ENCODE results near the gene DOHH.
A peak's percentile ranks its signal among the peaks of the same experiment; 100 is the strongest.

DOHH gene

GRCh38 chr19:3476830-3477229, 23.6 kb downstream of the DOHH start:
- no peak for DNase-seq

DNA sequence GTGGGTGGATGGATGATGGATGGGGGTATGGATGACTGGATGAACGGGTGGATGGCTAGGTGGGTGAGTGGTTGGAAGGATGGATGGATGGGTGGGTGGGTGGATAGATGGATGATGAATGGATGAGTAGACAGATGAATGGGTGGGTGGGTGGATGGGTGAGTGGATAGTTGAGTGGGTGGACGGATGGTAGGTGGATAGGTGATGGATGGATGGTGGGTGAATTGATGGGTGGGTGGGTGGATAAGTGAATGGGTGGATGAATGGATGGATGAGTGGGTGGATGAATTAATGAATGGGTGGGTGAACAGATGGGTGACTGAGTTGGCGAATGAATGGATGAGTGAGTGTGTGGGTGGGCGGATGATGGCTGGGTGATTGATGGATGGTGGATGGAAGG, 25.0 kb downstream of the DOHH start:
- DNase-seq = no peak

GRCh38 chr19:3474614-3475013, 25.9 kb downstream of the DOHH start:
- no peak for DNase-seq

GRCh38 chr19:3474010-3474409, 26.5 kb downstream of the DOHH start:
- DNase-seq = no peak

- peak; percentile 37 for DNase-seq
Measured at GRCh38 chr19:3471954-3472655, 28.4 kb downstream of the DOHH start.

DNA sequence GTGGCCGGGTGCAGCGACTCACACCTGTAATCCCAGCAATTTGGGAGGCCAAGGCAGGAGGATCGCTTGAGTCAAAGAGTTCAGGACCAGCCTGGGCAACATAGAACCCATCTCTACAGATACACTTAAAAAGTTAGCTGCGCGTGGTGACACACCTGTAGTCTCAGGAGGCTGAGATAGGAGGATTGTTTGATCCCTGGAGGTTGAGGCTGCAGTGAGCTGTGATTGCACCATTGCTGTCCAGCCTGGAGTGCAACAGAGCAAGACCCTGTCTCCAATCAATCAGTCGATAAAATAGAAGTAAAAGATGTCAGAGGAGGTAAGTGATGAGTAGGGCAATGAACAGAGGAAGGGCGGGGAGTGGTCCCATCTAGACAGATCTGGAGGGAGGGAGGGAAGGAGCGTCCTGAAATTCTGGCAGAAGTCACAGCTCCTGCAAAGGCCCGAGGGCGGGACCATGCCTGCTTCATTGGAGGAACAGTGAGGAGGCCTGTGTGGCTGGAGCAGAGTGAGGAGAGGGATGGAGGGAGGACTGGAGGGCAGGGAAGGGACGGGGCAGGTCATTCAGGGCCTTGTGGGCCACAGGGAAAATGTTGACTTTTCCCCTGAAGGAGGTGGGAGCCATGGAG, 29.9 kb downstream of the DOHH start:
- no peak for DNase-seq

GRCh38 chr19:3469638-3470499, 30.6 kb downstream of the DOHH start:
- DNase-seq = no peak

DNA sequence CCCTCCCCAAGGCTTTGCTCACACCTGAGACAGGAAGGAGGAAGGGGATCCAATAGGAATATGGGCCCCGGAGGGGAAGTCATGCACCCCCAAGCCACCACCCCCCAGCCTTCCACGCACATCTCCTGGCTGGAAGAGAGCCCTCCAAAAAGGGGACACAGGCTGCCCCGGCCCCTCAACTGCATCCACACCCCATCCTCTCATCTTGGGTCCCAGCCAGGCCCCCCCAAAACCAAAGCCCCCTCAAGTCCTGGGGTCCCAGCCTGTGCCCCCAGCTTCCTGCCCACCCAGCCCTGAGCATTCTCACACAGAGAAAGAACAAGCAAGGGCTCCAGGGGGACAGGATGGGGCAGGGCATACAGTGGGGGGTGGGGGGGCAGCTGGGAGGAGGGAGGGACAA, 32.3 kb downstream of the DOHH start:
- no peak for DNase-seq

DNA sequence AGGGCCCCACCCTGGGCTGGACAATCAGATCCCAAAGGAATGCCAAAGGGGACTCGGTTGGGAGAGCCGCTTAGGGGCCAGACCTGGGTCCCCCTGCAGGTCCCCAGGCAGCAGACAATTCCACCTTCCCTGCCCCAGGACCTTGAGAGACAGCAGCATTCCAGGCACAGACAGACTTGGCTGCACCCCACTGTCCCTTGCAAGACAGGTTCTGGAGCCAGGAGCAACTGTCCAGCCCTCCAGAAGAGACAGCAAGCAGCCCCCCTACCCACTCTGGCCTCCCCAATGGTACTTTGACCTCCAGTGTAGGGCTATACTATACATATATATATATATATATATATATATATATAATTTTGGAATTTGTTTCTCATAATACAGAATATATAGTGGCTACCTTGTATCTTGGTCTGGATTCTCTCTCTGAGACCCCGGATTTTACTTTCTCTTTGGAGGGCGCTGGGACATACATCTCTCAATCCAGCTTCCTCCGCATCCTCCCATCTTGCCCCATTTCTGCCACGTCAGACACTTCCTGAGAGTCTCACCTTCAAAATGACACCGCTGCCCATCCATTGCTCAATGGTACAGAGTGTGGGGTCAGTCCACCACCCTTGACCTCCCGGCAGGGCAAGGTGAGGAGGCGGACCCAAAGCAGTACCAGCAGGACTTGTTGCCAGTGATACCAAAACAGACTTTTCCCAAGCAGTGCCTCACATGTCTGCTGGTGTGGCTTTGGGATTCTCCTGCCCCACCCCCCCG, 32.9 kb downstream of the DOHH start:
- no peak for DNase-seq

GRCh38 chr19:3466635-3467034, 33.8 kb downstream of the DOHH start:
- DNase-seq = no peak

DNA sequence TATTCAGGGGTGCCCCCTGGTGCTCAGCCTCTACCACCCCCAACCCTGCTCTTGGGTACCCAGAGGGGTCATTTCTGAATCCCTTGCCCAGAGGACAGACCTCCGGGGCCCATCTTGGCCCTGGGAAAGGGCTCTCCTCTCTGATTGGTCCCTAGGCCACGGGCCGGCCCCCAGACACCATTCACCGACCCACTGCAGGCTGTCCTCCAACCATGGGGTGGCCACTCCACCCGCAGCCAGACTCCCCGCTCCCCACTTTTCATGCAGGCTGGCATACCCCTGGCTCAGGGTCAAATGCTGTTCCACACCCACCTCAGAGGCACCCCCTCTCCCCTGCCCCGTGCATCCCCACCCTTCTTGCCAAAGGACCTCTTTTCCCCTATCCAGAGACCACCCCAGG, 34.9 kb downstream of the DOHH start:
- no peak for DNase-seq

- no peak for DNase-seq
Measured at GRCh38 chr19:3464587-3465235, 35.8 kb downstream of the DOHH start.

- no peak for DNase-seq
Measured at GRCh38 chr19:3463714-3464586, 36.5 kb downstream of the DOHH start.

DNA sequence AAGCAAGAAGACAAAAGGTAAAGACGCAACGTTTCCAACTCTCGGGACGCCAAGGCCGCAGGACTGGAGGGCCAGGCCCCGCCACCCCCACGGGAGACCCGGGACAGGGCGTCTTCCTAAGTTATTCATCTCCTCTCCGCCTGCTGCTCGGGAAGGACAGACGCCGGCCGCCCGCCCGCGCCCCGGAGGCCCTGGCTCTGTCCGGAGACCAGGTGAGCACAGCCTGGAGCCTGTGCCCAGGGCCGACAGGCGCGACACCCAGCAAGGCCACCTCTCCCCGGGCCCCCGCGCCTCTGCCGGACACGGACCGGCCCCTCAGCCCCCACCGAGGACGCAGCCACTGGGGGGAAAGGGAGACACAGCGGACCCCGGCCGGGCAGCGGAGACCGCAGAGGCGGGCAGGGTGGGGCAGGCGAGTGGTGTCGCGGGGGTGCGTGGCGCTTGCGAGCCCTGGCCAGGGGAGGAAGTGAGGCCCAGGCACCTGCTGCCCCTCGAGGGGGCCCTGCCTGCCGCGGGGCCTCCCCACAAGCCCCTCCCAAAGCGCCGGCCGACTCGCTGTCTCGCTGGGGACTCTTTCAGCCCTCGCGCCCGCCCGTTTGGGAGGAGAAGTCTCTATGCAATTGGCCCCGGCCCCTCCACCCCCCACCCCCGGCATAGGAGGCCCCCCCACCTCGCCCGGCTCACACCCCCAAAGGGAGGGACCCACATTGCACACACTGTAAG, 37.3 kb downstream of the DOHH start:
- DNase-seq = no peak

DNA sequence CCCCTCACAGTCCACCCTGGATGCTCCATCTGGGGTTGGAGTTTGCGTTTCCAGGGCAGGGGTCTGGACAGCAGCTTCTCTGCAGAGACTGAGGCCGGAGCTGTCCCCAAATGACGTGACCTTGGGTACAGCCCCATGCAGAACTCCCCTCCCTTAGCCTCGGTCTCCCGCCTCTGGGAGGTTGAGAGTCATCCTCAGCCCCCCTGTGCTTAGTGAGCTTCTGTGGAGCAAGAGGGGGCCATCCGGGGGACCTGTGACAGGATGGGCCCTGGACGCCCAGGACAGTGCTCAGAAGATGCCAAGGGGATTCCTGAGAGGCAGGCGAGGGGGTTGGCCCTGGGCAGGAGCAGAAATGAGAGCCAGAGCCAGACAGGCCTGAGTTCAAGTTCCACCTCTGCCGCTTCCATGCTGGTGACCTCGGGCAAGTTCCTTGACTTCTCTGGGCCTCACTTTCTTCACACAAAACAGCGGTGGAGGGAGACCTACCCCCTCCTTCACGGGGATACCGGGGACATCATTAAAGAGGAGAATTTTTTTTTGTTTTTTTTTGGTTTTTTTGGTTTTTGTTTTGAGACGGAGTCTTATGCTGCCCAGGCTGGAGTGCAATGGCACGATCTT, 40.4 kb downstream of the DOHH start:
- DNase-seq = no peak

DNA sequence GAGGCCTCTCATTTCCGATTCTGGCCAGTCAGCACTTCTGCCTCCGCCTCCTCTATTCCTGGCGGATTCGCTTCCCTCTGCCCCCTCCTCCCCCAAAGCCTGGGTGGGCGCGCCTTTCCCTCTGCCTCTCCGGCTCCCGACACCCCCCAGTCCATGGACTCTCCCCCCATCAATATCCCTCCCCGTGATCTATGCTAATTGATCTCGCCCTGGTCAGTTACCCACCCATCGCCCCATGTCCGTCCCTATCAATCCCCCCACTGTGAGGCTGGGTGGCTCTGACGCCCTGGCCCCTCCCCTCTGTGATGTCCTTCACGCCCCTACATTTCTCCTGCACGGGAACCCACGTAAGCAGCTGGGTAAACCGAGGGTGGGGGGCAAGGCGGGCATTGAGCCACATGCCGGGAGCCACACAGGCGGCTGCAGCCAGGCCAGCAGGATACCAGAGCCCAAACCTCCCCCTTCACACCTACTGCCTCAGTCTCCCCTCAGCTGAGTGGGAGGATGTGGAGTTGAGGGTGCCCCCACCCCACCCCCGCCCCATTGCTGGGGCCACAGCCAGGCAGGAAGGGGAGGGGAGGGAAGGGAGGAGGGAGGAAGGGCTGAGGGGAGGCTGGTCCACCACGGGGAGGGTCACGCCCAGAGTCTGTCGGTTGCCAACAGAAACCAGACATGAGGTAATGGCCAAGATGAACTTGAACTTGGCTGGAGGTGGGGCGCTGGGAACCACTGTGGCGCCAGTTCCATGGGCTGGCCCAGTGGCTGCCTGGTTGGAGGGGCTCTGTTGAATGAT, 41.2 kb downstream of the DOHH start:
- no peak for DNase-seq

- DNase-seq = no peak
Measured at GRCh38 chr19:3458229-3459088, 42.0 kb downstream of the DOHH start.

DNA sequence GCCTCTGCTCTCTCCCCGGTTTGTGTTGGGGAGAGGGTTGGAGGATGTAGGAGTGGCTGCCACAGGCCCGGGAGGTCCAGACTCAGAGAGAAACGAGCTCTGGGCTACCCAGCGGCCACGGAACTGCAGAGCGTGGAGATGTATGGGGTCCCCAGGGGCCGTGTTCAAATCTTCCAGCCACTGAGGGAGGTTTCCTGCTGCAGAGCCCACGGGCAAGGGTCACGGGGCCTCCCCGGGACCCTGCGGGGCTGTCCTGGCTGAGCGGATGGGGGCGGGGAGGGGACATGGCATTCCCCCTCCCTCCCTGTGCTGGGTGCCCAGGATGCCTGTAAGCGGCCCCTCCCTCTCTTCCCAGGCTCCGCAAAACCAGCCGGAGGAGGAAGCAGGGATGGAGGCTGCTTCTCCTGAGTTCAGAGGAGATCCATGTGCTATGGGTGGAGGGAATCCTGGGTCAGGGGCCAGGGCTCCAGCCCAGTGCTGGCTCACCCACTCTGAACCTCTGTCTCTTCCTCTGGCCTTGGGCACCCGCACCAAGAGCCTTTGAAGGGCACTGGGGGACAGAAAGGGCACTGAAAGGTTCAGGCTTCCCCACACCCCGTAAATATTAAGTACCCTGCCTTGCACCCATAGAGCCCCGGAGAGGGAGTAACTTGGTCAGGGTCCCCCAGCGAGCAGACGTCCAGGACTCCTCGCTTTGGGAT, 42.8 kb downstream of the DOHH start:
- no peak for DNase-seq

All from CD4-positive, alpha-beta T cell treated with Interleukin-17A for 1 hour (primary cell).